Measurements from ENCODE around the gene PHLDB2.

- TF ChIP-seq SUZ12 (IDR thresholded peaks at IDR 0.05; ENCODE audit: extremely low read depth, insufficient read depth, insufficient read length): no peak
- no peak for TF ChIP-seq ZNF274 (IDR thresholded peaks at IDR 0.05; ENCODE audit: low read depth, low read length)
Observed at GRCh38 chr3:111854990-111855389, 4.1 kb upstream of the PHLDB2 start.
